Measurements from ENCODE around the gene IL25. TPM values are rescaled to one million over a fixed set of nuclear protein-coding genes. Genes with fewer than 3 reads are reported as not detected.

Gene IL25
- total RNA-seq, 1 donor from 2014 or later: not detected

DNA sequence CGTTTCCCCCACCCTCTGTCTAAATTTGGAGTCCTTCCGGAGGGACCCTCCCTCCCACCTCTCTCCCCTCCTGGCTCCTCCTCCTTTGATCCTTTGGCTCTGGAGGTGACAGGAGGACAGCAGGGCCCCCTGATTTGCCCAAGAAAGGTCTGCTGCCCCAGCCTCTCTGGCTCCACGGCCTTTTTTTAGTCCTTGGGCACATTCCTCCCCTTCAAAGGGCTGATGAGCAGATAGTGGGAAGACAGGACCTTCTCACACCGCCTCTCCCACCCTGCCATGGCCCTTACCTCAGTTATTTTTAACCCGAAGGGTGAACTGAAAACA is 35.7 kb downstream of the IL25 start:
- H3K4me1 Mint-ChIP-seq (ENCODE audit: low read depth, unreplicated experiment): peaks cover 4% of the 10 kb centered on the region
- H3K27me3 Mint-ChIP-seq (ENCODE audit: unreplicated experiment): peaks cover 14% of the 10 kb centered on the region
- no peak overlapping the region for H3K27ac Mint-ChIP-seq (ENCODE audit: unreplicated experiment)
- no peak overlapping the region for H3K4me3 Mint-ChIP-seq (ENCODE audit: unreplicated experiment)
- H3K9me3 Mint-ChIP-seq (ENCODE audit: unreplicated experiment): peaks cover 8% of the 10 kb centered on the region
- TF ChIP-seq, protein P1, sequence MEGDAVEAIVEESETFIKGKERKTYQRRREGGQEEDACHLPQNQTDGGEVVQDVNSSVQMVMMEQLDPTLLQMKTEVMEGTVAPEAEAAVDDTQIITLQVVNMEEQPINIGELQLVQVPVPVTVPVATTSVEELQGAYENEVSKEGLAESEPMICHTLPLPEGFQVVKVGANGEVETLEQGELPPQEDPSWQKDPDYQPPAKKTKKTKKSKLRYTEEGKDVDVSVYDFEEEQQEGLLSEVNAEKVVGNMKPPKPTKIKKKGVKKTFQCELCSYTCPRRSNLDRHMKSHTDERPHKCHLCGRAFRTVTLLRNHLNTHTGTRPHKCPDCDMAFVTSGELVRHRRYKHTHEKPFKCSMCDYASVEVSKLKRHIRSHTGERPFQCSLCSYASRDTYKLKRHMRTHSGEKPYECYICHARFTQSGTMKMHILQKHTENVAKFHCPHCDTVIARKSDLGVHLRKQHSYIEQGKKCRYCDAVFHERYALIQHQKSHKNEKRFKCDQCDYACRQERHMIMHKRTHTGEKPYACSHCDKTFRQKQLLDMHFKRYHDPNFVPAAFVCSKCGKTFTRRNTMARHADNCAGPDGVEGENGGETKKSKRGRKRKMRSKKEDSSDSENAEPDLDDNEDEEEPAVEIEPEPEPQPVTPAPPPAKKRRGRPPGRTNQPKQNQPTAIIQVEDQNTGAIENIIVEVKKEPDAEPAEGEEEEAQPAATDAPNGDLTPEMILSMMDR (IDR thresholded peaks at IDR 0.05; ENCODE audit: partially characterized antibody, unreplicated experiment): no peak
- H3K36me3 Mint-ChIP-seq (ENCODE audit: unreplicated experiment): no peaks in the 10 kb centered on the region
- DNase-seq: no peak

- H3K9me3 Mint-ChIP-seq (ENCODE audit: unreplicated experiment): peaks cover 4% of the 10 kb centered on the region
- no peaks in the 10 kb centered on the region for H3K36me3 Mint-ChIP-seq (ENCODE audit: unreplicated experiment)
- peaks cover 14% of the 10 kb centered on the region for H3K27me3 Mint-ChIP-seq (ENCODE audit: unreplicated experiment)
Observed at GRCh38 chr14:23409475-23409874, 36.9 kb downstream of the IL25 start.

DNA sequence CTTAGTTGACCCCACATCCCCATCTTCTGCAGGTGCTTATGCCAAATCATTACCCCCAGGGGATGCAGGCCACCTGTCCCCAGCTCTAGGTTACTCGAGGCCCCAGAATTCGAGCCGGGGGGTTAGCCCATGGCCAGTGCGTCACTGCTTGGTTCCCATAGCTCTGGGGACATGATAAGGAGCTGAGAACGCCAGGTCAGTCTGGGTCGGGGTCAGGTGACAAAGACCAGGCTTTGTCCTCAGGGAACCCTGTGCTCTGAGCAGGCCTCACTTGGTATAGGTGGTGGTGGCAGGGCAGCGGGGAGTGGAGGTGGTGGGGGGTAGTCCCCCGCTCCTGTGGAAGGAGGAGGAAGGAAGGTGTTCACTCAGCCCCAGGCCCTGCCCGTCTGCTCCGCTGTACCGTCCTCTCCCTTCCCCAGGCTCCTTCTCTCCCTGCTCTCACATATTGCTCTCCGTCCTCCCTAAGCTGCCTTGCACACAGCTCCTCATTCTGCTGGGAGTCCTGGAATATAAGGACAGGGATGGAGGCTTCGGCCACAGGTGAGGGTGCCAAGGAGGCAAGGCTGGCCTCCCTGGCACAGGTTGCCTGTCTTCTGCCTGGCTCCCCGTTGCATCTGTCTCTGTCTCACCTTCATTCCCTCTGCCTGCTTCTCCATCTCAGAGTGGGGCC is 37.5 kb downstream of the IL25 start:
- Mint-ChIP-seq H3K4me1 (ENCODE audit: low read depth, unreplicated experiment) (peaks cover 4% of the 10 kb centered on the region), H3K9me3 (ENCODE audit: unreplicated experiment) (peaks cover 3% of the 10 kb centered on the region), H3K27me3 (ENCODE audit: unreplicated experiment) (peaks cover 17% of the 10 kb centered on the region), H3K27ac (ENCODE audit: unreplicated experiment) (no peak overlapping the region), H3K36me3 (ENCODE audit: unreplicated experiment) (no peaks in the 10 kb centered on the region), H3K4me3 (ENCODE audit: unreplicated experiment) (no peak overlapping the region)
- no peak for DNase-seq
- TF ChIP-seq, protein P1 (IDR thresholded peaks at IDR 0.05; ENCODE audit: partially characterized antibody, unreplicated experiment): no peak

More at GRCh38 chr14:23409475-23409874, 36.9 kb downstream of the IL25 start:
- no peak for DNase-seq
- Mint-ChIP-seq H3K4me3 (ENCODE audit: unreplicated experiment) (no peak overlapping the region), H3K27ac (ENCODE audit: unreplicated experiment) (no peak overlapping the region), H3K4me1 (ENCODE audit: low read depth, unreplicated experiment) (peaks cover 4% of the 10 kb centered on the region)
- TF ChIP-seq, protein P1 (IDR thresholded peaks at IDR 0.05; ENCODE audit: partially characterized antibody, unreplicated experiment): no peak

- Mint-ChIP-seq H3K27me3 (ENCODE audit: unreplicated experiment) (peaks cover 19% of the 10 kb centered on the region), H3K27ac (ENCODE audit: unreplicated experiment) (no peak overlapping the region), H3K36me3 (ENCODE audit: unreplicated experiment) (peaks cover 5% of the 10 kb centered on the region), H3K4me3 (ENCODE audit: unreplicated experiment) (no peak overlapping the region), H3K4me1 (ENCODE audit: low read depth, unreplicated experiment) (peaks cover 4% of the 10 kb centered on the region), H3K9me3 (ENCODE audit: unreplicated experiment) (peaks cover 3% of the 10 kb centered on the region)
- no peak for DNase-seq
- TF ChIP-seq, protein P1 (IDR thresholded peaks at IDR 0.05; ENCODE audit: partially characterized antibody, unreplicated experiment): no peak
Observed at GRCh38 chr14:23411563-23412525, 39.2 kb downstream of the IL25 start.

GRCh38 chr14:23413681-23414080 is 41.1 kb downstream of the IL25 start:
- no peak for DNase-seq
- no peaks in the 10 kb centered on the region for H3K9me3 Mint-ChIP-seq (ENCODE audit: unreplicated experiment)
- no peak overlapping the region for H3K27ac Mint-ChIP-seq (ENCODE audit: unreplicated experiment)
- H3K27me3 Mint-ChIP-seq (ENCODE audit: unreplicated experiment): peaks cover 15% of the 10 kb centered on the region
- peaks cover 4% of the 10 kb centered on the region for H3K4me1 Mint-ChIP-seq (ENCODE audit: low read depth, unreplicated experiment)
- no peak overlapping the region for H3K4me3 Mint-ChIP-seq (ENCODE audit: unreplicated experiment)
- H3K36me3 Mint-ChIP-seq (ENCODE audit: unreplicated experiment): peaks cover 5% of the 10 kb centered on the region
- TF ChIP-seq, protein P1 (IDR thresholded peaks at IDR 0.05; ENCODE audit: partially characterized antibody, unreplicated experiment): no peak

Data from glutamatergic neuron (in vitro differentiated cells).